Mucosa of stomach (tissue), 1 donor: ENCODE results near the gene BCO1.

Experiments
- H3K27me3 ChIP-seq: one replicate; pipeline ENCODE4 v1.7.0; 2013; ENCODE audit warnings: mild to moderate bottlenecking, low read length; ENCODE audit not compliant: control insufficient read depth, insufficient read depth
- H3K36me3 ChIP-seq: one replicate; pipeline ENCODE4 v1.7.0; 2013; ENCODE audit warnings: low read length; ENCODE audit not compliant: control insufficient read depth, insufficient read depth
- H3K4me1 ChIP-seq: one replicate; pipeline ENCODE4 v1.7.0; 2013; ENCODE audit warnings: mild to moderate bottlenecking, low read length; ENCODE audit not compliant: control insufficient read depth, insufficient read depth
- H3K4me3 ChIP-seq: one replicate; pipeline ENCODE4 v1.7.0; 2013; ENCODE audit warnings: low read length
- H3K9ac ChIP-seq: one replicate; pipeline ENCODE4 v1.7.0; 2013; ENCODE audit warnings: mild to moderate bottlenecking, low read length, moderate library complexity
- H3K9me3 ChIP-seq: one replicate; pipeline ENCODE4 v1.7.0; 2013; ENCODE audit warnings: mild to moderate bottlenecking, low read length, moderate library complexity; ENCODE audit not compliant: control insufficient read depth
- donor health status: Pancreatic carcinoma.

Gene BCO1

DNA sequence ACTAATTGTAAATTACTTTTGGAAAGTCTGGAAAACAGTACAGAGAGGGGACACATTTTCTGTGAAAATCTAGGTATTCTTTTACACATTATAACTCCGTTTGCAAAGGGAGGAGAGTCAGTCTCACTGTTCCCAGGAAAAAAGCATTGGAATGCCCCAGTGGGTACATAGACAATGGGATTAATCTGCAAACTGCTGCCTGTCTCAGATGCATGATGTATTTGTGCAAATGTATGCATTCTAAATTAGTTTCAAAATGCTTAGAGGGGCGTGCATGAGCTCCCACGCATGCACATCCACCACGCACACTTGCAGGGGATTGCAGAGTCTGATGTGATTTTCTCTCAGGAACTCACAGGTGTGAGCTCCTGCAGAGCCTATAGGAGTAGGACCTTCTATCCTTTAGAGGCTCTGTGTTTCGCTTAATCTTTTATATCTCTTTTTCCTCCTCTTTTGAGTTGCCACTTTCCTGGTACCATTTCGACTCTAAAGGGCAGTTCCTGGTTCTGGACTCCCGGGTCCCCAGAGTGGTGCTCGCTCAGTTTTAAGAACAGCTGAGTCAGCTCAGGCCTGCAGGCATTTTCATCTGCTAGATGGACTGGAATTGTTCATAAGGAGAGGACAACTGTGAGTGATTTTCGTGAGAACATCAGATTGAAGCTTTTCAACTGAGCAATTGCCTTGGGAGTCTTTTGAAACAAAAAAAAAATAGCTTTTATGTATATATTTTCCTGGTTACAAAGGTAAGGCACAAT is 1.1 kb downstream of the BCO1 start:
- no peaks in the 10 kb centered on the region for H3K9me3 ChIP-seq
- H3K4me3 ChIP-seq = no peak overlapping the region
- H3K4me1 ChIP-seq = peaks cover 7% of the 10 kb centered on the region
- no peaks in the 10 kb centered on the region for H3K27me3 ChIP-seq
- H3K9ac ChIP-seq = no peak overlapping the region
- H3K36me3 ChIP-seq = no peaks in the 10 kb centered on the region

DNA sequence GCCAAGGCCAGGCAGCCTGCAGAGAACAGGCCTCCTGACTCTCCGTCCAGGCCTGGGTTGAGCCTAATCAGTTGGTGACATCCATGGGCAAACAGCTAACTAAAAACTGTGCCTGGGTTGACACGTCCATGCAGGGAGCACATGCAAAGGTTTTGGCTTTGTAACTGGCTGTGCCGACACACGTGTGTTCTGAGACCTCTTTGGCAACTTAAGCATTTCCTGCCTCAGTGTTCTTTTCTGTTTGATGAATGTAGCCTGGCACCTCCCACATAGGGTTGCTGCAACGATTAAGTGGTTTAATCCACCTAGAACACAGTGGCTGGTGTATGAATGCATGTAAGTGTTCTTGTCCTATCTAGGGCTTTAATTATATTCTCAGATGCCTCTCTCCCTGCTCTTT is 3.2 kb downstream of the BCO1 start:
- no peaks in the 10 kb centered on the region for H3K27me3 ChIP-seq
- no peaks in the 10 kb centered on the region for H3K36me3 ChIP-seq
- H3K9me3 ChIP-seq = no peaks in the 10 kb centered on the region
- H3K4me3 ChIP-seq = no peak overlapping the region
- H3K4me1 ChIP-seq = peaks cover 7% of the 10 kb centered on the region
- no peak overlapping the region for H3K9ac ChIP-seq

DNA sequence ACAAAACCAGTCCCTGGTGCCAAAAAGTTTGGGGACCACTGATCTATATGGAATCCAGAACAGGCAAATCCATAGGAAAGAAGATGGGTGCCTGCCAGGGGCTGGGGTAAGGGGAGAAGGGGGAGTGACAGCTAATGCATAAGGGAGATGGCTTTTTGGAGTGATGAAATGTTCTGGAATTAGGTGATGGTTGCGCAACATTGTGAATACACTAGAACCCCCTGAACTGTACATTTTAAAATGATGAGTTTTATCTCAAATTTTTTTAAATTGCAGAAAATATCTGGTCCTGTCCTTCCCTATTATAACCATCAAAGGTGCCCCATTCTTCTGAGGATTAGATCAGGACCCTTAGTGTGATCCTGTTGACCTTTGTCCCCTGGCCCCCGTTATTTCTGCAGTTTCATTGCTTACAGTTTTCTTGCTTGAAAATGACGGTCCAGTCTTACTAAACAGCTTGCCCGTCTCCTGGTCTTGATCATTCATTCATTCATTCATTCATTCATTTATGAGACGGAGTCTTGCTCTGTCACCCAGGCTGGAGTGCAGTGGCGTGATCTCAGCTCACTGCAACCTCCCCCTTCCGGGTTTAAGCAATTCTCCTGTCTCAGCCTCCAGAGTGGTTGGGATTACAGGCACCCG is 4.6 kb downstream of the BCO1 start:
- Histone ChIP-seq H3K4me1 (no peaks in the 10 kb centered on the region), H3K27me3 (no peaks in the 10 kb centered on the region), H3K9me3 (no peaks in the 10 kb centered on the region), H3K9ac (no peak overlapping the region), H3K4me3 (no peak overlapping the region), H3K36me3 (no peaks in the 10 kb centered on the region)

DNA sequence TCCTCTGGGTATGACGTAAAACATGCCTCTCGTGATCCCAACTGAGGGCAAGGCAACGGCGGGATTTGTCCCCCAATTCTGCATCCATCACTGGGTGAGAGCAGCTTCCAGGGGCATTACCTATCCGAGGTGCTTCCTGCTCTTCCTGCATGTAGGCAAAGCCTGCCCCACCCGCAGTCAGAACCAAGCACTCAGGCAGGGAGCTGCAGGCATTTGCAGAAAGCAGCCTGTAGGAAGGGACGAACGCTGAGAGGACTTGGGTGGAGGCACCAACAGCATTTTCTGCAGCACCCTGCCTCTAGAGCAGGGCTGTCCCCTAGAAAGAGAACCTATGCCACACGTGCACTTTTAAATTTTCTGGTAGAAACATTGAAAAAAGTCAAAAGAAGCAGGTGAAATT is 5.5 kb downstream of the BCO1 start:
- Histone ChIP-seq H3K4me1 (no peaks in the 10 kb centered on the region), H3K4me3 (no peak overlapping the region), H3K27me3 (no peaks in the 10 kb centered on the region), H3K9ac (no peak overlapping the region), H3K9me3 (no peaks in the 10 kb centered on the region), H3K36me3 (no peaks in the 10 kb centered on the region)

DNA sequence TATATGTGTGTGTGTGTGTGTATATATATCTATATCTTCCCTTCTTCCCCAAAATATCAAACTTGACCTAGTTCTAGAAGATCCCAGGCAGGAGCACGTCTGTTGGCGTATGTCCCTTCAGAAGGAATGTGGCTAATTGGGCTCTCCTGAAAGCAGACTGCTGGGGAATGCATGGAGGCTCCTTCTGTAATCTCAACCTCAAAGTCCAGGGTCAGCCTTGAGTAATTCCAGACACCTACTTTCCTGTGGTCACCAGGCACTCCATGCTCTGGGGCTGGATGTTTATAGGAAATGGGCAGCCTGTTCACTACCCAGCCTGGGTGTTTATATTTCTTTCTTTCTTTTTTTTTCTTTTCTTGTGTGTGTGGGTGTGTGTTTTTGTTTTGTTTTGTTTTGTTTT is 13.4 kb downstream of the BCO1 start:
- no peaks in the 10 kb centered on the region for H3K9me3 ChIP-seq
- no peak overlapping the region for H3K4me3 ChIP-seq
- no peaks in the 10 kb centered on the region for H3K4me1 ChIP-seq
- no peak overlapping the region for H3K9ac ChIP-seq
- no peaks in the 10 kb centered on the region for H3K27me3 ChIP-seq
- H3K36me3 ChIP-seq = no peaks in the 10 kb centered on the region

DNA sequence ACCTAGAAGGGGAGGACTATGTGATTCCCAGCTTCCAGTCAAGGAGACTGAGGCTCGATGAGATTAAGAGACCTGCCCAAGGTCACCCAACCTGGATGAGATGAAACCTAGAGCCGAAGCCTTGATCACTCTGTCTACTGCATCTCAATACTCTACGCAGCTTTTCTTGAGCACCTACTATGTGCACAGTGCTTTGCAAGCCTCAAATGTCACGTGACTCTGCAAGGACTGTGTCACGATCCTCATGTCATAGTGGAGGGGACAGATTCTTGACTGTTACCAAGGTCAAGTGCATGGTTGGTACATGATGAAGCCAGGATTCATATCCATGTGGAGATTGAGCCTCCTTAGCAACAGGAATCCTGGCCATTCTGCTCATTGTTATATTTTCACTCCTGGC is 14.7 kb downstream of the BCO1 start:
- Histone ChIP-seq H3K4me3 (no peak overlapping the region), H3K4me1 (no peaks in the 10 kb centered on the region), H3K9me3 (no peaks in the 10 kb centered on the region), H3K36me3 (no peaks in the 10 kb centered on the region), H3K27me3 (no peaks in the 10 kb centered on the region), H3K9ac (no peak overlapping the region)

DNA sequence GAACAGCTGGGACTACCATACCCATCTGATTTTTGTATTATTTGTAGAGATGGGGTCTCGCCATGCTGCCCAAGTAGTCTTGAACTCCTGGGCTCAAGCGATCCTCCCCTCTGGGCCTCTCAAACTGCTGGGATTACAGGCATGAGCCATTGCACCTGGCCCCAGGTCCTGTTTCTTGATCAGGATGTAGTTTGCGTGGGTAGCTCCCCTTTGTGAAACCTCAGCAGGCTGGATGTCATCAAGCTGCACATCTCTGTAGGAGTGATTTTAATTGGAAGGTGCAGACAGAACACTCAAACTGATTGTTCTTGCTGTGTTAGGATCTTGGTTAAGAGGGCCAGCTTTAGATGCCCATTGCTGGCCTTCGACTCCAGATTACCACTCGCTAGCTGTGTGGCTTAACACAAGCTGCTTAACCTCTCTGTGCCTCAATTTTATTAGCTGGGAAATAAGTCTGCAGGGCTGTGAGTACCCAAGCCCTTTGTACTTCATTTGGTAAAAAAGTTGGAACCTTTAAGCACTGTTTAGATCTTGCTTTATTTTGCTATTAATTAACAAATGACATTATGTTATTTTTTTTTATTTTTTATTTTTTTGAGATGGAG is 16.5 kb downstream of the BCO1 start:
- no peaks in the 10 kb centered on the region for H3K9me3 ChIP-seq
- H3K36me3 ChIP-seq = no peaks in the 10 kb centered on the region
- H3K9ac ChIP-seq = no peak overlapping the region
- no peak overlapping the region for H3K4me3 ChIP-seq
- H3K27me3 ChIP-seq = no peaks in the 10 kb centered on the region
- no peaks in the 10 kb centered on the region for H3K4me1 ChIP-seq

DNA sequence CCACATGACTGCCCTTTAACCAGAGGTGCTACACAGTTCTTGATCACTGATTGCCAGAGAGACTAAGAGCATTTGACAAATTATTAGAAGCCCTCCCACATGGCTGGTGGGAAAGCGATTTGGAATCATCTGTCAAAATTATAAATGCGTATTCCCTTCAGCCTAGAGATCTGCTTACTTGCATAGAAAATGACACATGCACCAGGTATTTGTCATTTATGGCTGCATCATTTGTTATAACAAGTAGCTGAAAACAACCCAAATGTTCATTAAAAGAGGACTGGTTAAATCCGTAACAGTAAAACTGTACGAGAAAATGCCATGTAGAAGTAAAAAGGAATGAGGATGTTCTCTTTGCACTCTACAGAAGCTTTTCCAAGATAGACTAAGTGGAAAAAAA is 21.4 kb downstream of the BCO1 start:
- Histone ChIP-seq H3K27me3 (no peaks in the 10 kb centered on the region), H3K9ac (no peak overlapping the region), H3K9me3 (no peaks in the 10 kb centered on the region)

DNA sequence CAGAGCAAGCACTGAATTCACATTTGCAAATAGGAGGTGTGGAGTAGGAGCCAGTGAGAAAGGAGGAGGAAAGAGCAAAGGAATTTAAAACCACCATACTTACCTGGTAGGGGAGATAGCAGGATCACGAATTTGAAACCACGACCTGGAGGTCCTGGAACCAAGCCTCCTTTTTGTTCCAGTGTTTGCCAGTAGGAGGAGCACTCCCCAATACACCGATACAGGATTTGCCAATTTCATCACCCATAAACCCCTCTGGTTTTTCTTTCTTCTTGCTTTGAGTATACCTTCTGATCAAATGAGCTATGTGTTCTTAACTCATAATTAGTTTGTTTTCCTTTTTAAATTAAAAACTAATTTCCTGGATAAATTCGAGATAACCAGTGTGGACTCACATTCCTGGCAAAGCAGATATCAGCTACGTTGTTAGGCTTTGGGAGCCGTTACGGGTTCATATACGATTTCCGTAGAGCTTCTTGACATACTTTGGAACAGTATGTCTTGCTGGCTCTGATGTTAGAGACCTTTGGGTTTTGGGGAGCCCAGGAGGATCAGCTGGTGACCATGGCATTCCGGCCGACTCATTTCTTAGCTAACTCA is 22.7 kb downstream of the BCO1 start:
- no peak overlapping the region for H3K4me3 ChIP-seq
- peaks cover 7% of the 10 kb centered on the region for H3K4me1 ChIP-seq
- H3K27me3 ChIP-seq = no peaks in the 10 kb centered on the region

More for the DNA sequence above, 21.4 kb downstream of the BCO1 start:
- Histone ChIP-seq H3K4me1 (no peaks in the 10 kb centered on the region), H3K36me3 (no peaks in the 10 kb centered on the region), H3K4me3 (no peak overlapping the region)

DNA sequence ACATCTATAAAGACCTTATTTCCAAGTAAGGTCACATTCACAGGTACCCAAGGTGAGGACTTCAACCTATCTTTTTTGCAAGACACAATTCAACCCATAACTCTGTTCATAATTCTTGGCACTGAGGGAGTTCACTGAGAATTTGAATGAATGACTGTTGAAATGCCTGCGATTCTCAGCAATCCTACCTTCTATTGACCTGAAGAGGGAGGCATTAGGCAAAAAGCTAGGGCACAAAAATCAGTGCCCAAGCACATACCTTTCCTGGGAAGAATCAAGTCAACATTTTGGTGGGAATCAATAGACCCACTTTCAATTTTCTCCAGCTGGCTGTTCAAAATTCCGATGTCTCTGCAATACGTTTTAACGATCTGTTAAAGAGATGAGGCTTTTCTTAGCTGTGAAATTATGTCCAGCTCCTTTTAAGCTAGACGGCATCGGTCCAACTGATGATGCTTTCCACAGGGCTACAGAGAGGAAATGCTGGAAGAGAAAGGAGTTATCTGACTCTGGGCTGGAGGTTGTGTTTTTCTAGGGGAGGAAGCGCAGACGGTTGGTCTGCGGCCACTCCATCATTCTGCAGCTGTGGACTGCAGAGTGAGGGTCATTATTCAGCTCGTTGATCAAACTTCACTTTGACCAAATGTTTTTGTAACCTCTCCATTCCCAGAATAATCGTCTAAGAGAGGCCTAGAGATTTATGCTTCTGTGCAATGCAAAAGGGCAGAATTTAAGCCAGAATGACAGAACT is 25.2 kb downstream of the BCO1 start:
- no peak overlapping the region for H3K9ac ChIP-seq

More for the DNA sequence above, 22.7 kb downstream of the BCO1 start:
- H3K9me3 ChIP-seq = no peaks in the 10 kb centered on the region
- no peak overlapping the region for H3K9ac ChIP-seq
- H3K36me3 ChIP-seq = no peaks in the 10 kb centered on the region

DNA sequence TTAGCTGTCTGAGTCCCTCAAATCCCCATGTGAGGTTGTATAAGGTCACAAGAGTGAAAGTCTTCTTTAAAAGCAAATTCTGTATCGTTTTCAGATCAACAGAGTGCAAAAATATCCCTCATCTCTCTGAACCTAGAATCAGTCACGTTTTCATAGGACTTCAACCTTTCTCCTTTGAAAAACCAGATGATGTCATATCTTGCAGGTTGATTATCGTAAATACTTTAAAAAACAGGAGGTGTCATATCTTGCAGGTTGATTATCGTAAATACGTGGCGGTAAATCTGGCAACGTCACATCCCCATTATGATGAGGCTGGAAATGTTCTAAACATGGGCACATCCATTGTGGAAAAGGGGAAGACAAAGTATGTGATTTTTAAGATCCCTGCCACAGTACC is 25.9 kb downstream of the BCO1 start:
- peaks cover 27% of the 10 kb centered on the region for H3K4me1 ChIP-seq
- no peaks in the 10 kb centered on the region for H3K36me3 ChIP-seq
- H3K9me3 ChIP-seq = no peaks in the 10 kb centered on the region
- no peaks in the 10 kb centered on the region for H3K27me3 ChIP-seq
- no peak overlapping the region for H3K4me3 ChIP-seq
- H3K9ac ChIP-seq = no peak overlapping the region

More for the DNA sequence above, 25.2 kb downstream of the BCO1 start:
- Histone ChIP-seq H3K36me3 (no peaks in the 10 kb centered on the region), H3K4me3 (no peak overlapping the region), H3K27me3 (no peaks in the 10 kb centered on the region), H3K4me1 (peaks cover 27% of the 10 kb centered on the region), H3K9me3 (no peaks in the 10 kb centered on the region)
